Right cardiac atrium (tissue), 5 donors: ENCODE measurements around the gene FAM120B. TPM values are rescaled to one million over a fixed set of nuclear protein-coding genes. Genes with fewer than 3 reads are reported as not detected.

ENCODE experiments used
- ATAC-seq, 2 donors: fragments of 200-7000 bp; cut with Tn5 transposase; one replicate each; pipeline versions ENCODE4 v1.8.0 to v1.9.1; 2020; ENCODE audit warnings: moderate library complexity in 2 of 2, mild to moderate bottlenecking in 1 of 2
- DNase-seq, 3 donors: peaks; one replicate each; pipeline ENCODE4 v3.0.0-alpha.2; 2020
- H3K27ac ChIP-seq: one replicate; pipeline ENCODE4 v1.5.1; 2013; ENCODE audit warnings: mild to moderate bottlenecking, low read length, control low read depth, moderate library complexity
- H3K27me3 ChIP-seq: one replicate; pipeline ENCODE4 v1.6.1; 2013; ENCODE audit not compliant: control insufficient read depth, insufficient read depth
- H3K4me1 ChIP-seq: one replicate; pipeline ENCODE4 v1.6.1; 2013; ENCODE audit warnings: low read length; ENCODE audit not compliant: control insufficient read depth, insufficient read depth
- H3K4me3 ChIP-seq: one replicate; pipeline ENCODE4 v1.5.1; 2013; ENCODE audit warnings: low read length, control low read depth
- H3K9me3 ChIP-seq: one replicate; pipeline ENCODE4 v1.6.1; 2013; ENCODE audit warnings: low read length; ENCODE audit not compliant: control insufficient read depth
- WGBS: extraction: QIAGEN DNeasy Blood & Tissue Kit; methylation state at CpG from one replicate; pipeline ENCODE4 v1.1.7; 2013; 5-methylcytosine and 5-hydroxymethylcytosine counted together
- intact Hi-C, 4 donors: fragments of 100-400 bp; cut with DNase I; formaldehyde crosslinking; loops; one replicate each; pipeline versions ENCODE4 v1.11.0 to v1.14.0; 2022 to 2023
- polyA plus RNA-seq: library from polyadenylated mRNA; stranded (reverse); fragments of 200-250 nt; gene quantifications from one replicate; pipeline ENCODE4 v1.2.3, GENCODE V29; 2013
- total RNA-seq, 4 donors: library from RNA; stranded (reverse); fragmentation: NEBNext Ultra II Directional; extraction: Animal tissue kit (Norgen Biotek cat#: 25700); gene quantifications; one replicate each; pipeline ENCODE4 v1.2.1, GENCODE V29; 2021
- donor health status: healthy with polysubstance abuse.
- donor health status: DM: no; HTN: yes; CAD: no.
- donor health status: DM: no; HTN: no; CAD: no.
- donor health status: DM: no; HTN: yes; CAD: no; lungs with severe emphysema.
- donor health status: DM: yes; HTN: yes; CAD: no.

FAM120B gene
- total and polyA plus RNA-seq, 5 donors, result 10.7 to 31.9 (median 28.9) TPM

DNA sequence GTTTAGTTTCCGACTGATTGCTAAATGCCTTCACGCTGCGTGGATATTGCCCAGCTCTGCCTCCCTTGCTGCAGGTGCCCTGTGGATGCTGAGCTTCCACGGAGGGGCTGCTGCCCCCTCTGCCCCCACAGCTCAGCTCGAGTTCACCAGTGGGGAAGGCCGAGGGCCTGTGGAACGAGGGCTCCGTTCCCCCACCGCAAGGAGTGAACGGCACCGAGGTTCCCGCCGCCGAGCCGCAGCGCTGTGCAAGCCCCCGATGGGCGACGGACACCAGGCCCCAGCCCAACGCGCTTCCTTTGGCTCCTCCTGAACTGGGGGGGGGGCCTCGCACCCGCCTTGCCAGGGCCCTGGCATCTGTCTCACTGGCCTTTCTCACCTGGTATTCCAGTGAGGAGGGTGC, 33.4 kb upstream of the FAM120B start:
- no peak for DNase-seq
- WGBS, result 93% methylated on average over 23 of the region's 23 CpGs
- intact Hi-C loops, result no loop called here

DNA sequence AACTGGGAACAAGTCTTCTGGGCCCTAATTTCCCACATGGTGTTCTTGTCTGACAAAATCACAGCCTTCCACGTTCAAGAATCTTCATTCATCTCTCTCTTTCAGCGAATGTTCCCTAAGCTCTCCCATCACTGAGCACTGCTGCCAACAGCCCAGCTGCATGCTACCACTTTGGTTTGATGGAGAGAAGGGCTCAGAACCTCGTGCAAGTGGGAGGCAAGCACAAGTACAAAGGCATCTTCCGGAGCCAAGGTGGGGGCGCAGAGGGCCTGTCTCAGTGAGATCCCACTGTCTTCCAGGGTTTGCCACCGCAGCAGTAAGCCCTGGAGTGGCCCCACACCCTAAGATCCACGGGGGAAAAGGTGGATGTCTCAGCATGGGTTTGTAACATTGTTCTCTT, 32.9 kb upstream of the FAM120B start:
- intact Hi-C loops, result no loop called here

More for the DNA sequence above, 33.4 kb upstream of the FAM120B start:
- no peak for ATAC-seq
- H3K4me1 ChIP-seq, result peaks cover 8% of the 10 kb centered on the region
- no peaks in the 10 kb centered on the region for H3K27me3 ChIP-seq
- H3K27ac ChIP-seq, result no peak overlapping the region
- H3K4me3 ChIP-seq, result no peak overlapping the region
- no peaks in the 10 kb centered on the region for H3K9me3 ChIP-seq

DNA sequence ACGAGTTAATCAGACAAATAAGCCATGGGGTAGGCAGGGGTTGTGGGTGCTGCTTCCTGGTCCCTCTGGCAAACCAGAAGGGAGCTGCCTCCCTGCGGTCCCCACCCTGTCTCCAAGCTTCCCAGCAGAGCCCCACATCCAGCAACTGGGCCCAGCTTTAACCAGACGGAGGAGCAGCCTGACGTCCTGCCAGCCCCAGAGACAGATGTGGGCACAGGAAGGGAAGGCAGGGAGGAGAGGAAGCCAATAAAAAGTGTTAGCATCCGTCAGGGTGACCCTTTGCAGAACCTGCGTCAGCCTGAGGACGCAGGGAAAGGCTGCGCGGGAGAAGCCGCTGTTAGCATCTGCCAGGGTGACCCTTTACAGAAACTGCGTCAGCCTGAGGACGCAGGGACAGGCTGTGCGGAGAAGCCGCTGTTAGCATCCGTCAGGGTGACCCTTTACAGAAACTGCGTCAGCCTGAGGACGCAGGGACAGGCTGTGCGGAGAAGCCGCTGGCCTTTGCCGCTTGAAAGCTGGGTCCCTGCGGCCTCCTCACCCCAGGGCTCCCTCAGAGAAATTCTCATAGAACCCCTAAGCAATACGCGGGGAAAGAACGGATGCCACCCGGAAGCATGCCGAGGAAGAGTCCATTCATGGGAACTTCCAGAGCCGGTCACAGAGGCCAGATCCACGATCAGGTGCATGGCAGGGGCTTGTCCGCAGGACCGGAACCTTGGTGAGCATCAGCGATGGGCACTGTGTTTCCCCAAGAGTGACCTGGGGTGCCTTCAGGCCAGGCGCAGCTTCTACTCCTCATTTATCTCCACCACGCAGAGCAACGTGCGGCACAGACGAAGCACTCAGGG, 31.6 kb upstream of the FAM120B start:
- intact Hi-C loops, result no loop called here
- ATAC-seq, result no peak
- WGBS, result 79% methylated on average over 36 of the region's 36 CpGs

More for the DNA sequence above, 32.9 kb upstream of the FAM120B start:
- Histone ChIP-seq H3K9me3 (no peaks in the 10 kb centered on the region), H3K27ac (no peak overlapping the region), H3K4me1 (peaks cover 8% of the 10 kb centered on the region), H3K27me3 (no peaks in the 10 kb centered on the region), H3K4me3 (no peak overlapping the region)
- 76% methylated on average over 7 of the region's 7 CpGs for WGBS
- no peak for ATAC-seq
- DNase-seq, result no peak

DNA sequence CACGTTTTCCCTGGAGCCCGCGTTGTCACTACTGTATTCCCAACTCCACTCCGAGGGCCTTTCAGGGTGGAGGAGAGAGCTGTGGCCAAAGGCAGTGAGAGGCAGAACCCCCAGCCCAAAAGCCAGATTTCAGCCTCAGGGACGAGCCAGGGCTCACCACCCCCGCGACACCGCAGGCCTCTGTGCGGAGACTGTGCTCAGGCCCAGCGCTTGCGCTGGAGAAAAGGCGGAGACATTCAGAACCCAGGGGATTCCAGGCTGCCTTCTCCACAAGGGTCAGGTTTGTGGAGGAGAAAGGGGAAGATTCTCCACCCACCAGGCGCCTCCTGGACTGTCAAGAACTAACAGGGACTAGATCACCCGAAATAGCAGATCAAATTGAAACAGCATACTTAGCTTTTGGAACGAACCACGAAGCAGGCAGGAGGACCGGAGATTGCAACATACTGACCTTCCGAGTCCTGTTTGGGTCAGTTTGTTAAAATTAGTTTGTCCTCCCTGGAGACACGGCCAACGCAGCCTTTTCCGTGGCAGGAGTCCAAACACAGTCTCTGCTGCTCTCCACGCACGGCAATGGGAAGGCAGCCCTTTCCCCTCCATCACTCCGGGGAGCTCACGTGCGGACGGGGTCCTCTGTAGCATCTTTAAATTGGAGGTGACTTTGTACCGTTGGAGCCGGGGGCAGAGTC, 30.0 kb upstream of the FAM120B start:
- Histone ChIP-seq H3K27me3 (no peaks in the 10 kb centered on the region), H3K27ac (peak overlapping the region; percentile 71), H3K4me1 (peaks cover 8% of the 10 kb centered on the region), H3K9me3 (no peaks in the 10 kb centered on the region), H3K4me3 (no peak overlapping the region)
- WGBS, result 32% methylated on average over 29 of the region's 29 CpGs
- ATAC-seq (peak; percentile 69 to 78), DNase-seq (peak; percentile 80 to 88 (median 87))
- intact Hi-C loops, result no loop called here

More for the DNA sequence above, 31.6 kb upstream of the FAM120B start:
- DNase-seq, result no peak
- Histone ChIP-seq H3K9me3 (no peaks in the 10 kb centered on the region), H3K27ac (no peak overlapping the region), H3K4me3 (no peak overlapping the region), H3K4me1 (peaks cover 8% of the 10 kb centered on the region), H3K27me3 (no peaks in the 10 kb centered on the region)

DNA sequence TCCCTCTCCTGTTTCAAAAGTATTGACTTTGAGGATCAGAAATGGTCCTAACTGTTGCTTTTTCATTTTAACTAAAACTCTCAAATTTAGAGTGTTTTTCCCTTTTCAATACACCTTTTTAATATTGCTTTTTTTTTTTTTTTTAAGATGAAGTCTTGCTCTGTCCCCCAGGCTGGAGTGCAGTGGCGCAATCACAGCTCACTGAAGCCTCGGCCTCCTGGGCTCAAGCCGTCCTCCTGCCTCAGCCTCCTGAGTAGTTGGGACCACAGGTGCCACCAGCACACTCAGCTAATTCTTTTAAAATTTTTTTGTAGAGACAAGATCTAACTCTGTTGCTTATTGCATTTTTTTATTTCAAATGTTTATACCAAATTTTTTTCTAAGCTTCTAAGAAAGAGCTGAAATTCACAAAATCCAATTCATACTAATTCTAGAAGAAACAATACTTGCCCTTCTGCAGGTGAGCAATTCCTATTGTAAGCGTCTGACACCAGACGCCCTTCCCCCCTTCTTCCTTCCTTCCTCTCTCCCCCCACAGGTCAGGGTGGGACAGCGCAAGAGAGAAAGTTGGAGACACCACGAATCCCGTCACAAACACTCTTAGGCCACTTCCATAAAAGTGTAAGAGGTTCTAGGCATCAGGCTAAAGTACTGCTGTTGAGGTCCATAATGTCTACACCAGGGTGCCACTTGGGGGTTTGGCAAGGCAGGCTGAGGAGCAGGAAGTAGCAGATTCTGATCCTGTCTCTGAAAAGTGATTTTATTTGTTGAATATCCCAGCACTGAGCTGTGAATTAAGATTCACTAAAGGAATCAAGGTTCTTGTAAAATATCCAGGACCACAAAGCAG, 28.4 kb upstream of the FAM120B start:
- intact Hi-C loops, result no loop called here
- ATAC-seq (no peak), DNase-seq (no peak)
- H3K4me3 ChIP-seq, result no peak overlapping the region
- H3K9me3 ChIP-seq, result no peaks in the 10 kb centered on the region
- no peak overlapping the region for H3K27ac ChIP-seq
- no peaks in the 10 kb centered on the region for H3K27me3 ChIP-seq
- H3K4me1 ChIP-seq, result peaks cover 8% of the 10 kb centered on the region
- WGBS, result 62% methylated on average over 8 of the region's 8 CpGs

DNA sequence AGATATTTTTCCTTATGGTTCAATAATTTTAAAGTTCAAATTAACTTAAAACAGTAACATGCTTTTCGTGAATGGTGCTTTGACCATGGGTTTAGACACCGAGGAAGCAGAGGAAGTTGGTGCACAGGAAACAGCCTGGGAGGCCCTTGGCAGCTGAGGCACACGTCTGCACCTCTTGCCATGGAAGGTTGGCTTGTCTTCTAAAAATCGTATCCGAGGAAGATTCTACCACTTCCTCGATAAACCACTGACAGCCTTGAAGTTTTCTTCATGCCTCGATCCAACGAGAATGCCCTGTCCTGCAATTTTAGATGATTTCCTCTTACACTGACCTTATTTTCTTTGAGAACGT, 27.8 kb upstream of the FAM120B start:
- no peaks in the 10 kb centered on the region for H3K27me3 ChIP-seq
- H3K4me1 ChIP-seq, result peaks cover 8% of the 10 kb centered on the region
- no peaks in the 10 kb centered on the region for H3K9me3 ChIP-seq
- 52% methylated on average over 9 of the region's 9 CpGs for WGBS
- no peak for ATAC-seq
- intact Hi-C loops, result no loop called here
- no peak for DNase-seq
- no peak overlapping the region for H3K4me3 ChIP-seq
- H3K27ac ChIP-seq, result no peak overlapping the region

DNA sequence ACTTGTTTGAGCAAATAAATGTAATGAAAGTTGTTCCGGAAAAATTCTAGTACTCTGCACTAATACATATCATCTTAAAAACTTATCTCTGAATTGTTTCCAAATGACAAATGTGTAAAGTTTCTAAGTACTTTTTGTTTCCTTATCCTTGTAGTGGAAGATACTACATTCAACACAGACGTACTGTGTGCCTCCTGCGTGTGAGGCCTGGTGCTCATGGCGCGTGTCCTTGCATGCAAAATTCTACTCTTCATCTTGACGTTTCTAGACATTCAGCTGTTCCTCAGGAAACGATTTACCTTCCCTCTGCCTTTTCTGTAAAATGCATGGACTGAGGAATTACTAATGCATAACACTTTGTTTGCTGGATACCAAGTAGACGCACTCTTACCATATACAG, 27.1 kb upstream of the FAM120B start:
- DNase-seq (no peak), ATAC-seq (no peak)
- H3K4me1 ChIP-seq, result peaks cover 8% of the 10 kb centered on the region

DNA sequence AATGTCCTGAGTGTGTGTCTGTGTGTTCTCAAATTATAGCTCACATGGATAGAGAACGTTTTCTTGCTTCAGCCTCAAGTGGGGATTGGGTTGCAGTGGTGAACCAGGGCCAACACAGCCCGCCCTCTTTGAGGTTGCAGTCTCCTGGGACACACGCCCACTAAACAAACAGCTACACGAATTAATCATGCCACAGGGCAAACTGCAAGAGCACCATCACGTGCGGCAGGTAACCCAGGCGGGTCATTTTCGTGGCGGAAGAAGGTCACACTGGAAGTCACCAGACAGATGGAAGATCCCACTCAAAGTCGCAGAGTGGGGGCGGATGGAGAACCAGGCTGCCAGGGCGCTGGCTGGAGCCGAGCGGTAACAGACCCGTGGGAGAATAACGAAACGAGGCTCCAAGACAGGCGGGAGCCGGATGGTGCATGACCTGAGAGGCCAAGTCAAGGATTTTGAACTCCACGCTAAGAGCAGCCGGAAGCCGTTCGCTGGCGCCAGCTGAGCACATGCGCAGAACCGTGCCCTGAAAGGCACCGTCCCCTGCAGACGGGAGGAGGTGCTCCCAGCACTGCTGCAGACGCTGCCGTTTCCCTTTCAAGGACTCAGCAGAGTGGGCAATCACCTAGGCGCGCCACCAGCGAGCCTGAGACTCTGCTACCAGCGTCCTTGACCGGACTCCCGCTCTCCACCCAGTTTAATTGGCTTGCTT, 26.4 kb upstream of the FAM120B start:
- peak; percentile 61 to 82 for ATAC-seq
- H3K4me1 ChIP-seq, result peaks cover 8% of the 10 kb centered on the region
- DNase-seq, result peak; percentile 54 to 89 (median 84)
- H3K27me3 ChIP-seq, result no peaks in the 10 kb centered on the region
- intact Hi-C loops, result loop anchor here in 2 of 4 donors (10.0 kb wide), 2 partner anchors 105 to 235 kb away; no protein-coding TSS in a partner anchor
- H3K27ac ChIP-seq, result peak overlapping the region; percentile 61
- H3K4me3 ChIP-seq, result no peak overlapping the region
- H3K9me3 ChIP-seq, result no peaks in the 10 kb centered on the region
- WGBS, result 55% methylated on average over 36 of the region's 36 CpGs

More for the DNA sequence above, 27.1 kb upstream of the FAM120B start:
- intact Hi-C loops, result no loop called here
- no peaks in the 10 kb centered on the region for H3K9me3 ChIP-seq
- 83% methylated on average over 8 of the region's 8 CpGs for WGBS
- H3K27me3 ChIP-seq, result no peaks in the 10 kb centered on the region
- no peak overlapping the region for H3K4me3 ChIP-seq
- no peak overlapping the region for H3K27ac ChIP-seq

DNA sequence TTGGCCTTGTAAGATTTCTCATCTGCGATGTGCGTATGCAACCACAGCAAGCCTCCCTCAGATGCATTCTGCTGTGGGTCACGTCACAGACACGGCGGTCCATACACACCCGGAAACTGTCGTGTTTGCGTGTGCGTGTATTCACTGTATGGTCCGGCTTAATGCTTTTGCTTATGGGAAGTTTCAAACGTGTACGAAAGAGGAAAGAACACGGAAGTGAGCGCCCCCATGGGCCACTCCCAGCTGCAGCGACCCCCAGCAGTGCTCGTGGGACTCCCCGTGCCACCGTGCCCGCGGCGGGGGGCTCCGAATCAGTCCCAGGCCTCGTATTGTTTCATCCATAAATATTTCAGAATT, 25.9 kb upstream of the FAM120B start:
- Histone ChIP-seq H3K4me3 (no peak overlapping the region), H3K4me1 (peaks cover 8% of the 10 kb centered on the region), H3K27me3 (no peaks in the 10 kb centered on the region), H3K9me3 (no peaks in the 10 kb centered on the region), H3K27ac (no peak overlapping the region)
- DNase-seq, result no peak
- WGBS, result 64% methylated on average over 23 of the region's 23 CpGs
- intact Hi-C loops, result loop anchor here in 2 of 4 donors (10.0 kb wide), 2 partner anchors 106 to 236 kb away; no protein-coding TSS in a partner anchor
- no peak for ATAC-seq
